ENCODE measurements around the gene RFX1. TPM values are rescaled to one million over a fixed set of nuclear protein-coding genes. Genes with fewer than 3 reads are reported as not detected.
A peak's percentile ranks its signal among the peaks of the same experiment; 100 is the strongest.

RFX1 gene
- total and polyA plus RNA-seq, 8 donors: 9.1 to 17.4 (median 13.5) TPM

GRCh38 chr19:14019100-14019499 is 13.0 kb upstream of the RFX1 start:
- peak in 1 of 4 donors; percentile 17 for DNase-seq
- Histone ChIP-seq H3K27me3 (no peaks in the 10 kb centered on the region), H3K36me3 (no peaks in the 10 kb centered on the region), H3K4me3 (no peak overlapping the region), H3K4me1 (peaks cover 11 to 31% of the 10 kb centered on the region in 2 donors), H3K9me3 (no peaks in the 10 kb centered on the region), H3K27ac (no peak overlapping the region)
- intact Hi-C loops (cut with DNase I): no loop called here
- ATAC-seq: no peak
- no peak for TF ChIP-seq CTCF (IDR thresholded peaks at IDR 0.05)

DNA sequence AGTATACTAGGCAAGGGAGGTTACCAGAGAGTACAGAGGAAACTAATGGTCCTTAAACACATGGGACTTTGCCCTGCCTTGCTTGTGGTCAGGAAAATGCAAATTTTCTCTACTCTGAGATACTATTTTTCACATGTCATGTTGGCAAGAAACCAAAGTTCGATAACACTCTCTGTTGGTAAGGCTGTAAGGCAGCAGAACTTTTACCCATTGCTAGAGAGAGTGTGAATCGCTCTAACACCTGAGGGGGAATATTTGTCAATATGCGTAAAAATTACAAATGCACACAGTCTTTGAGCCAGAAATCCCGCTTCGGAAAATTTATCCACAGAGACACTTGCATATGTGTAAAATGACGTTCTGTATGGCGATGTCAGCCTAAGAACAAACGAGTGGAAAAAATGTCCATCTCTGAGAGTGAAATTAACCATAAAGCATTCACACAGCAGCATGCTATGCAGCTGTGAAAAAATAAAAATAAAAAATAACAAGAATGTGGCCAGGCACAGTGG is 9.5 kb upstream of the RFX1 start:
- Histone ChIP-seq H3K4me1 (peaks cover 3 to 14% of the 10 kb centered on the region in 2 donors), H3K27me3 (no peaks in the 10 kb centered on the region), H3K27ac (no peak overlapping the region), H3K36me3 (no peaks in the 10 kb centered on the region), H3K4me3 (no peak overlapping the region), H3K9me3 (no peaks in the 10 kb centered on the region)
- intact Hi-C loops (cut with DNase I): no loop called here
- ATAC-seq: no peak
- no peak for TF ChIP-seq CTCF (IDR thresholded peaks at IDR 0.05)
- no peak for DNase-seq

DNA sequence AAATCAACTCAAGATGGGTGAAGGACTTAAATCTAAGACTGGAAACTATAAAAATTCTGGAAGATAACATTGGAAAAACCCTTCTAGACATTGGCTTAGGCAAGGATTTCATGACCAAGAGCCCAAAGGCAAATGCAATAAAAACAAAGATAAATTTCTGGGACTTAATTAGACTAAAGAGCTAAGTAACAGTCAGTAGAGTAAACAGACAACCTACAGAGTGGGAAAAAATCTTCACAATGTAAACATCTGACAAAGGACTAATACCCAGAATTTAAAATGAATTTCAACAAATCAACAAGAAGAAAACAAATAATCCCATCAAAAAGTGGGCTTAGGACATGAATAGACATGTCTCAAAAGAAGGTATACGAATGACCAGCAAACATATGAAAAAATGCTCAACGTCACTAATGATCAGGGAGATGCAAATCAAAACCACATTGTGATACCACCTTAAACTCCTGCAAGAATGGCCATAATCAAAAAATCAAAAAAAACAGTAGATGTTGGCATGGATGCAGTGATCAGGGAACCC is 6.3 kb upstream of the RFX1 start:
- intact Hi-C loops (cut with DNase I): no loop called here
- no peak for TF ChIP-seq CTCF (IDR thresholded peaks at IDR 0.05)
- H3K4me3 ChIP-seq: no peak overlapping the region
- no peak for DNase-seq
- no peaks in the 10 kb centered on the region for H3K27me3 ChIP-seq
- H3K4me1 ChIP-seq: peaks cover 0 to 1% of the 10 kb centered on the region in 2 donors
- H3K36me3 ChIP-seq: no peaks in the 10 kb centered on the region
- no peak overlapping the region for H3K27ac ChIP-seq
- ATAC-seq: no peak
- H3K9me3 ChIP-seq: no peaks in the 10 kb centered on the region

- H3K27me3 ChIP-seq: no peaks in the 10 kb centered on the region
- H3K9me3 ChIP-seq: no peaks in the 10 kb centered on the region
- peak in 1 of 4 donors; percentile 94 for DNase-seq
- no peaks in the 10 kb centered on the region for H3K36me3 ChIP-seq
- peak overlapping the region; percentile 59 to 66 for H3K4me3 ChIP-seq
- peak overlapping the region; percentile 99 for H3K27ac ChIP-seq
- peaks cover 26 to 40% of the 10 kb centered on the region in 2 donors for H3K4me1 ChIP-seq
- TF ChIP-seq CTCF (IDR thresholded peaks at IDR 0.05): no peak
- intact Hi-C loops (cut with DNase I): no loop called here
- ATAC-seq: peak; percentile 43
Measured at GRCh38 chr19:14006766-14007562, 844 bp upstream of the RFX1 start.

DNA sequence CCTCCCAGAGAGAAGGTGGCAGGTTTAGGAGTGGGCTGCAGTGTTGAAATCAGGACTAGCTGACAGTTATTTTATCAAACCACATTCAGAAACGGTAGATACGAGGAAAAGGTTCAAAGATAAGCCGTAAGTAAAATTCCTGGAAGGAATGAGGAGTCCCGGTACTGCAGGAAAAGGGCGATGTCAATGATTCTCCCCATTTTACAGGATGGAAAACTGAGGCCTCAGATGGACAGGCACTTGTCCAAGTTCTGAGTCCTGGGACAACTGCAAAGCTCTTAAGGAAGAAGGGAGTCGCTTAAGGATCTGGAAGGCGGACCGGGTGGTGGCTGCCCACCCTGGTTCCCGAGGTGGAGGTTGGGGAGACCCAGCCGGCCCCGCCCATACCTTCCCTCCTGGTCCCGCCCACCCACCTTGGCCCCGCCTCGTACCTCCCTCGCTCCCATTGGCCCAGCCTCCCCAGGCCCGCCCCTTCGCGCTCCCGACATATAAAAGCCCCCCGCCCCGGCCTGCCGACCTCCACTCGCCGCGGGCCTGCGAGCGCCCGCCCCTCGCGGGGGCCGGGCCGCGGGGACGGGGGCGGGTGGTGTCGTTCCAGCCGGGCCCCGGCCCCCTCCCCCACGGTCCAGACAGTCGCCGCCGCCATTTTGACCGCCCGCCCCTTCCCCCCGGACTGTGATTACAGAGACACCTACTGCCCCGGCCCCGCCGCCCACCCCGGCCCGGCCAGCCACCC is 603 bp downstream of the RFX1 start:
- intact Hi-C loops (cut with DNase I): no loop called here
- ATAC-seq (peak; percentile 75), DNase-seq (peak; percentile 80 to 95 (median 94))
- H3K27ac ChIP-seq: peak overlapping the region; percentile 99
- peaks cover 0 to 4% of the 10 kb centered on the region in 2 donors for H3K36me3 ChIP-seq
- no peaks in the 10 kb centered on the region for H3K27me3 ChIP-seq
- no peak for TF ChIP-seq CTCF (IDR thresholded peaks at IDR 0.05)
- peaks cover 26 to 40% of the 10 kb centered on the region in 2 donors for H3K4me1 ChIP-seq
- no peaks in the 10 kb centered on the region for H3K9me3 ChIP-seq
- peak overlapping the region; percentile 59 to 73 for H3K4me3 ChIP-seq

Measured in left lung (tissue), 10 donors.